ENCODE measurements around the gene GANAB.

The GANAB gene

GRCh38 chr11:62666259-62666926 lies 20.0 kb upstream of the GANAB start:
- no peak for DNase-seq (ENCODE audit: low spot score)
- TF ChIP-seq, protein P1, sequence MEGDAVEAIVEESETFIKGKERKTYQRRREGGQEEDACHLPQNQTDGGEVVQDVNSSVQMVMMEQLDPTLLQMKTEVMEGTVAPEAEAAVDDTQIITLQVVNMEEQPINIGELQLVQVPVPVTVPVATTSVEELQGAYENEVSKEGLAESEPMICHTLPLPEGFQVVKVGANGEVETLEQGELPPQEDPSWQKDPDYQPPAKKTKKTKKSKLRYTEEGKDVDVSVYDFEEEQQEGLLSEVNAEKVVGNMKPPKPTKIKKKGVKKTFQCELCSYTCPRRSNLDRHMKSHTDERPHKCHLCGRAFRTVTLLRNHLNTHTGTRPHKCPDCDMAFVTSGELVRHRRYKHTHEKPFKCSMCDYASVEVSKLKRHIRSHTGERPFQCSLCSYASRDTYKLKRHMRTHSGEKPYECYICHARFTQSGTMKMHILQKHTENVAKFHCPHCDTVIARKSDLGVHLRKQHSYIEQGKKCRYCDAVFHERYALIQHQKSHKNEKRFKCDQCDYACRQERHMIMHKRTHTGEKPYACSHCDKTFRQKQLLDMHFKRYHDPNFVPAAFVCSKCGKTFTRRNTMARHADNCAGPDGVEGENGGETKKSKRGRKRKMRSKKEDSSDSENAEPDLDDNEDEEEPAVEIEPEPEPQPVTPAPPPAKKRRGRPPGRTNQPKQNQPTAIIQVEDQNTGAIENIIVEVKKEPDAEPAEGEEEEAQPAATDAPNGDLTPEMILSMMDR (IDR thresholded peaks at IDR 0.05; ENCODE audit: extremely low read depth, insufficient read depth, missing control alignments), result no peak
- in situ Hi-C loops (cut with MboI; ENCODE audit: low pct_unique_long_range_greater_than_20kb, low sequenced_read_pairs, unreplicated experiment), result no loop called here

DNA sequence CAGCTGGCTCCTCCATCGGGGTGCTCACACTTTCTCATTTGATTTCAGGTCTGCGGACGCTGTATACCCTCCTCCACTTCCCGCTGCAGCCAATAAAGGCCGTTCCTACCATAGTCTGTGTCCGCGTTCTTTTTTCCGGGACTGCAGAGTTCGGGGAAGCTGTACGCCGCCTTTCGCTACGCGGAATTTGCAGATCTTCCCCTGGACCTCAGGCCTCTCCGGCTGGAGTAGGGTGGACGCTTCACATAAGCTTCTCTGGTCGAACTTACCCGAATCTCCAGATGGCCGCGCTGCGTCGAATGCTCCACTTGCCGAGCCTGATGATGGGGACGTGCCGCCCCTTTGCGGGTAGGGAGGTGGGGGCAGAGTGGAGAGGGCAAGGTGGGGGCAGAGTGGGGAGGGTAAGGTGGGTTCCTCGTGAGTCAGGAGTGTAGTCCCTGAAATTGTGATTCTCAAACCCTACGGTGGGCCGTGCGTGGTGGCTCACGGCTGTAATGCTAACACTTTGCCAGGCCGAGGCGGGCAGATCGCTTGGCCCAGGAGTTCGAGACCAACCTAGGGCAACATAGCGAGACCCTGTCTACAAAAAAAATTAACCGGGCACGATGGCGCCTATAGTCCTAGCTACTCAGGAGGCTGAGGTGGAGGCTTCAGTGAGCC lies 19.3 kb upstream of the GANAB start:
- in situ Hi-C loops (cut with MboI; ENCODE audit: low pct_unique_long_range_greater_than_20kb, low sequenced_read_pairs, unreplicated experiment), result no loop called here
- TF ChIP-seq, protein P1 (IDR thresholded peaks at IDR 0.05; ENCODE audit: extremely low read depth, insufficient read depth, missing control alignments), result no peak
- DNase-seq (ENCODE audit: low spot score), result no peak

DNA sequence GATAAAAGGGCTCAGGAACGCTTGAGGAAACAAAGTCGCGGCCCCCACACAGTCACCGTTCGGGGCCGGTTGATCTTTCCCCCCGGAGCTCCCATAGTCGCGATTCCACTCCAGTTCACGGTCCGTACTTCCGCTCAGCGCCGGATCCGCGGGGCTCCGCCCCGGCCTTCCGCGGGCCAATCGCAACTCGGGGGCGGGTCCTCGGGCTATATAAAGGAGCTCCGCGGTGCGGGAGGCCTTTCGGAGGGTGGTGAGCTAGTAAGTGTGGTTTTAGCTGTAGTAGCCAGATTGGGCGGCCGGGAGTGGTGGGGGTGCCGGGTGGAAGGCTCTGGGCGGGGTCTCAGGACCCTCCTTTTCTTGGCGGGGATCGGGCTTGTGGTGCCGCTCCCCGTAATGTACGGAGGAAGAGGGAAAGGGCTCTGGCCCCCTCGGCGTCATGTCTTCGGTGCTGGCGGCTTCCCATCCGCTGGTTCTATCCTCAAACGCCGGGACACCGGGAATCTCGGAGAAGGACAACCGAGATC lies 18.7 kb upstream of the GANAB start, which contains the start of the genes C11orf98 and CSKMT:
Gene C11orf98 (minus strand): TSS at position 136 of the 524 bp plus-strand sequence. CDS start 41 bp downstream, at position 95.
Gene CSKMT (plus strand): TSS at position 238 of the 524 bp plus-strand sequence. CDS start 568 bp downstream, outside the sequence.
- TF ChIP-seq, protein P1 (IDR thresholded peaks at IDR 0.05; ENCODE audit: extremely low read depth, insufficient read depth, missing control alignments), result no peak

DNA sequence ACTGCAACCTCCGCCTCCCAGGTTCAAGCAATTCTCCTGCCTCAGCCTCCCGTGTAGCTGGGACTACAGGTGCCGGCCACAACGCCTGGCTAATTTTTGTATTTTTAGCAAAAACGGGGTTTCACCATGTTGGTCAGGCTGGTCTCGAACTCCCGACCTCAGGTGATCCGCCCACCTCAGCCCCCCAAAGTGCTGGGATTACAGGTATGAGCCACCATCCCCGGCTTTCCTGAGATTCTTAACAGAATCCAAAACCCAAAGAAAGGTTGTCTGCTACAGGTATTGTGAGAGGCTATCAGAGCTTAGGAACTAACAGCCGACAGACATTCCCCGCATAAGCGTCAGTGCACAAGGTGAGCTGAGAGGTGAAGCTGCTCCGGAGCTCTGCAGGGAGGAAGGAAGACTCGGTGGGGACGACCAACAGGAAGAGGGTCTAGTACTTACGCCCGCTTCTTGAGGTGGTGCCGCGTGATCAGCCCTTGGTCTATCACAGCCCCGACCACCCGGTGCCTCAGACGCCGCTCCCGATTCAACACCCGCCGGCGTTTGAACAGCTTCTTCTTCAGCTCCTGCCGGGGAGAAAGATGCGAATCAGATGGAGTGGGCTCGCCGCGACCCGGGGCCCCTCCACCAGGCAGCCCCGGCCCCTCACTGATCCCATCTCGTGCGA lies 18.1 kb upstream of the GANAB start:
- TF ChIP-seq, protein P1 (IDR thresholded peaks at IDR 0.05; ENCODE audit: extremely low read depth, insufficient read depth, missing control alignments), result no peak

More for the DNA sequence above, 18.7 kb upstream of the GANAB start, which contains the start of the genes C11orf98 and CSKMT:
- DNase-seq (ENCODE audit: low spot score), result peak; percentile 94
- in situ Hi-C loops (cut with MboI; ENCODE audit: low pct_unique_long_range_greater_than_20kb, low sequenced_read_pairs, unreplicated experiment), result no loop called here

GRCh38 chr11:62656796-62657429 lies 10.5 kb upstream of the GANAB start:
- DNase-seq (ENCODE audit: low spot score), result no peak
- in situ Hi-C loops (cut with MboI; ENCODE audit: low pct_unique_long_range_greater_than_20kb, low sequenced_read_pairs, unreplicated experiment), result no loop called here
- TF ChIP-seq, protein P1 (IDR thresholded peaks at IDR 0.05; ENCODE audit: extremely low read depth, insufficient read depth, missing control alignments), result no peak

More for the DNA sequence above, 18.1 kb upstream of the GANAB start:
- DNase-seq (ENCODE audit: low spot score), result peak; percentile 74
- in situ Hi-C loops (cut with MboI; ENCODE audit: low pct_unique_long_range_greater_than_20kb, low sequenced_read_pairs, unreplicated experiment), result no loop called here

GRCh38 chr11:62654297-62654696 lies 7.9 kb upstream of the GANAB start:
- in situ Hi-C loops (cut with MboI; ENCODE audit: low pct_unique_long_range_greater_than_20kb, low sequenced_read_pairs, unreplicated experiment), result no loop called here
- TF ChIP-seq, protein P1 (IDR thresholded peaks at IDR 0.05; ENCODE audit: extremely low read depth, insufficient read depth, missing control alignments), result no peak
- DNase-seq (ENCODE audit: low spot score), result no peak
